ENCODE results near the gene NTSR1. TPM values are rescaled to one million over a fixed set of nuclear protein-coding genes. Genes with fewer than 3 reads are reported as not detected.

The NTSR1 gene
- total and polyA plus RNA-seq, 2 of the 8 experiments (the other 6 are each of a cell fraction or from before 2014, with no cell fraction given): 0.53 to 0.89 TPM

GRCh38 chr20:62671765-62672164 lies 36.9 kb upstream of the NTSR1 start:
- H3K36me3 ChIP-seq (ENCODE audit: control insufficient read depth in 2 of 4, insufficient read depth in 4 of 4, low read length in 3 of 4): peaks cover 0 to 2% (median 0%) of the 10 kb centered on the region in 4 experiments; a peak in 1 of 8 replicates
- no peak overlapping the region for H2AFZ ChIP-seq (ENCODE audit: low read length)
- H3K4me3 ChIP-seq (ENCODE audit: extremely low read depth in 1 of 4, insufficient read depth in 2 of 4, low read depth in 3 of 4, low read length in 4 of 4): no peak overlapping the region
- TF ChIP-seq ATF3 (IDR thresholded peaks at IDR 0.05; ENCODE audit: insufficient read depth, low read depth, low read length) (no peak), CEBPB (IDR thresholded peaks at IDR 0.05; ENCODE audit: low read depth, low read length) (peak; percentile 34; the same call in 1 of the 2 replicates)
- no peaks in the 10 kb centered on the region for H3K79me2 ChIP-seq (ENCODE audit: control insufficient read depth in 1 of 2, insufficient read depth in 2 of 2, low read length in 2 of 2)
- H3K4ac ChIP-seq (replicated peaks; ENCODE audit: insufficient read length, low read depth, low read length): no peak overlapping the region
- H3K9me3 ChIP-seq (ENCODE audit: insufficient read depth in 2 of 2, low read depth in 1 of 2, low read length in 1 of 2): no peaks in the 10 kb centered on the region
- no peak overlapping the region for H2BK120ac ChIP-seq (replicated peaks; ENCODE audit: low read depth, low read length)
- H2BK12ac ChIP-seq (ENCODE audit: low read depth, low read length): no peak overlapping the region
- no peak overlapping the region for H2AK5ac ChIP-seq (ENCODE audit: low read depth, low read length)
- H2BK20ac ChIP-seq (ENCODE audit: low read length): no peak overlapping the region
- no peak overlapping the region for H4K8ac ChIP-seq (ENCODE audit: extremely low read depth, insufficient read depth, low read length)
- H3K27me3 ChIP-seq (replicated peaks in 1 of 4; ENCODE audit: control insufficient read depth in 3 of 4, extremely low read depth in 1 of 4, insufficient read depth in 3 of 4, low read length in 3 of 4): no peaks in the 10 kb centered on the region; a peak in 1 of 7 replicates
- H3K9ac ChIP-seq (replicated peaks in 1 of 4; ENCODE audit: extremely low read depth in 1 of 4, low read depth in 3 of 4, low read length in 3 of 4): no peak overlapping the region
- peaks cover 0 to 3% of the 10 kb centered on the region in 2 experiments for H4K20me1 ChIP-seq (replicated peaks in 1 of 2; ENCODE audit: control insufficient read depth in 1 of 2, insufficient read depth in 2 of 2, low read length in 2 of 2)
- no peak for DNase-seq (ENCODE audit: low read depth in 1 of 2, low spot score in 2 of 2)
- no peak overlapping the region for H3K23ac ChIP-seq (ENCODE audit: insufficient read length)
- no peak overlapping the region for H2BK15ac ChIP-seq (ENCODE audit: low read length)
- no peak overlapping the region for H4K5ac ChIP-seq (ENCODE audit: insufficient read length, low read depth, low read length)
- H3K23me2 ChIP-seq (ENCODE audit: low read depth, low read length): no peaks in the 10 kb centered on the region
- H3K4me1 ChIP-seq (replicated peaks in 1 of 4; ENCODE audit: control insufficient read depth in 3 of 4, insufficient read depth in 4 of 4, low read length in 3 of 4): no peaks in the 10 kb centered on the region
- no peak overlapping the region for H3K27ac ChIP-seq (ENCODE audit: low read depth, low read length)
- no peak overlapping the region for H2BK5ac ChIP-seq (ENCODE audit: low read depth, low read length)
- no peak overlapping the region for H3K14ac ChIP-seq (ENCODE audit: insufficient read length)
- CTCF ChIA-PET (ENCODE audit: partially characterized antibody): interaction anchor here (1.5 to 2.3 kb wide), 4 partner anchors 120 to 172 kb away, joined by 3 to 7 read pairs (median 4); no protein-coding TSS in a partner anchor
- no peak overlapping the region for H3K56ac ChIP-seq (replicated peaks; ENCODE audit: insufficient read length, low read depth, low read length)
- no peak overlapping the region for H3K4me2 ChIP-seq (ENCODE audit: insufficient read depth in 1 of 2, low read depth in 2 of 2, low read length in 2 of 2)
- no peak for FAIRE-seq
- no peak overlapping the region for H4K91ac ChIP-seq (replicated peaks; ENCODE audit: insufficient read length, low read length)
- POLR2A ChIA-PET (ENCODE audit: partially characterized antibody): no interaction called here
- H3K79me1 ChIP-seq (ENCODE audit: low read depth, low read length): no peaks in the 10 kb centered on the region
- WGBS, 2 experiments (ENCODE audit: extremely low coverage in 1 of 2, insufficient coverage in 1 of 2, insufficient read length in 1 of 2, insufficient replicate concordance in 2 of 2, low coverage in 1 of 2, low lambda C conversion rate in 2 of 2, missing lambda C conversion rate in 1 of 2): 94% methylated on average over 15 of the region's 15 CpGs; no CpG with 5 or more reads in 1 of the 2 experiments
- no peak overlapping the region for H3K18ac ChIP-seq (ENCODE audit: extremely low read depth, low read length)
